GM12878 (cell line): ENCODE measurements around the gene LSAMP. TPM values are rescaled to one million over a fixed set of nuclear protein-coding genes. Genes with fewer than 3 reads are reported as not detected.
A peak's percentile ranks its signal among the peaks of the same experiment; 100 is the strongest.

ENCODE experiments used
- CREM ChIP-seq: IDR thresholded peaks from 2 replicates; pipeline ENCODE4 v1.6.1; 2014; ENCODE audit warnings: antibody characterized with exemption, low read depth
- CTCF ChIP-seq, 3 experiments: IDR thresholded peaks in 2 of 3; conservative IDR thresholded peaks in 1 of 3; 2 replicates each; pipeline ENCODE4 v1.5.1; 2011; ENCODE audit warnings: low read depth in 3 of 3, low read length in 3 of 3, mild to moderate bottlenecking in 3 of 3, control low read depth in 2 of 3, moderate library complexity in 2 of 3, inconsistent platforms in 1 of 3, mixed read lengths in 1 of 3; ENCODE audit not compliant: control insufficient read depth in 2 of 3, insufficient read depth in 1 of 3; ENCODE audit errors: extremely low read depth in 1 of 3
- E2F4 ChIP-seq: IDR thresholded peaks from 2 replicates; pipeline ENCODE4 v1.6.1; 2012; ENCODE audit warnings: low read depth, low read length, improper control_type of control experiment
- ETV6 ChIP-seq, 2 experiments: fragments of 450-650 bp in 1 of 2; IDR thresholded peaks in 1 of 2; conservative IDR thresholded peaks in 1 of 2; 2 replicates each; pipeline ENCODE4 v1.6.1; 2014; ENCODE audit warnings: antibody characterized with exemption in 1 of 2, borderline replicate concordance in 1 of 2, low read depth in 1 of 2, mild to moderate bottlenecking in 1 of 2, moderate library complexity in 1 of 2
- HSF1 ChIP-seq: fragments of 150-350 bp; IDR thresholded peaks from 2 replicates; pipeline ENCODE4 v1.6.1; 2014; ENCODE audit warnings: mild to moderate bottlenecking, low read depth, low read length
- SMC3 ChIP-seq: IDR thresholded peaks from 2 replicates; pipeline ENCODE4 v1.6.1; 2011; ENCODE audit warnings: low read length, improper control_type of control experiment, borderline replicate concordance
- TCF7 ChIP-seq: IDR thresholded peaks from 2 replicates; pipeline ENCODE4 v1.6.1; 2014; ENCODE audit warnings: antibody characterized with exemption, borderline replicate concordance
- USF2 ChIP-seq: IDR thresholded peaks from 2 replicates; pipeline ENCODE4 v1.6.1; 2011; ENCODE audit warnings: low read depth, low read length, improper control_type of control experiment, borderline replicate concordance
- ZBTB40 ChIP-seq: fragments of 450-650 bp; IDR thresholded peaks from 2 replicates; pipeline ENCODE4 v1.6.1; 2016; ENCODE audit warnings: mild to moderate bottlenecking, moderate library complexity, borderline replicate concordance
- ZNF592 ChIP-seq: fragments of 450-650 bp; IDR thresholded peaks from 2 replicates; pipeline ENCODE4 v1.6.1; 2017; ENCODE audit warnings: mild to moderate bottlenecking, moderate library complexity
- ZSCAN29 ChIP-seq: fragments of 450-650 bp; IDR thresholded peaks from 2 replicates; pipeline ENCODE4 v1.6.1; 2017; ENCODE audit warnings: mild to moderate bottlenecking, moderate library complexity
- polyA plus RNA-seq, 11 experiments: library from polyadenylated mRNA; depleted of rRNA in 4 of 11; unstranded in 6 of 11; stranded (reverse) in 5 of 11; fragments of >200 nt; fragmentation: Nextera tagmentation in 4 of 11; fragmentation: Illumina TruSeq in 1 of 11; extraction: Ambion mirVana in 4 of 11; extraction: Trizol in 1 of 11; gene quantifications; 1 replicate in 1 of 11; 2 replicates in 10 of 11; pipeline versions ENCODE4 v1.2.1 to v1.2.3, GENCODE V29; 2011 to 2016; ENCODE audit warnings: inconsistent platforms in 2 of 11, missing spikeins in 2 of 11, low read depth in 1 of 11
- total RNA-seq, 4 experiments: library from RNA; depleted of rRNA in 3 of 4; stranded (reverse); fragments of >200 nt in 3 of 4; fragmentation: Illumina TruSeq in 1 of 4; extraction: Trizol in 1 of 4; gene quantifications; 2 replicates each; pipeline versions ENCODE4 v1.2.1 to v1.2.3, GENCODE V29; 2013 to 2021

Gene LSAMP
- total and polyA plus RNA-seq, 10 of the 15 experiments (the other 5 are each of a cell fraction or from before 2014, with no cell fraction given): 2.0 to 12.7 (median 6.5) TPM

GRCh38 chr3:116140100-116140689 is 305.1 kb downstream of the LSAMP start (continued):
- TF ChIP-seq ZBTB40: no peak
- TF ChIP-seq SMC3: peak; percentile 93
- TF ChIP-seq ETV6 (conservative IDR thresholded peaks at IDR 0.05 in 1 of 2, IDR thresholded peaks at IDR 0.05 in 1 of 2; ENCODE audit: borderline replicate concordance in 1 of 2, low read depth in 1 of 2): no peak
- no peak for TF ChIP-seq HSF1
- 0 out of 2 replicates have a peak, but pooled peaks have one; percentile 35 for TF ChIP-seq ZNF592
- TF ChIP-seq USF2: no peak
- TF ChIP-seq ZSCAN29: no peak
- TF ChIP-seq TCF7: 0 out of 2 replicates have a peak, but pooled peaks have one; percentile 10
- no peak for TF ChIP-seq E2F4
- no peak for TF ChIP-seq CREM
- TF ChIP-seq CTCF (IDR thresholded peaks at IDR 0.05 in 2 of 3, conservative IDR thresholded peaks at IDR 0.05 in 1 of 3; ENCODE audit: control insufficient read depth in 2 of 3, extremely low read depth in 1 of 3, insufficient read depth in 1 of 3, low read depth in 3 of 3, low read length in 3 of 3): peak; percentile 69 to 78 (median 77)
- TF ChIP-seq, all 136 proteins: peak for 7
